ENCODE data around the gene SULT4A1.

The SULT4A1 gene

DNA sequence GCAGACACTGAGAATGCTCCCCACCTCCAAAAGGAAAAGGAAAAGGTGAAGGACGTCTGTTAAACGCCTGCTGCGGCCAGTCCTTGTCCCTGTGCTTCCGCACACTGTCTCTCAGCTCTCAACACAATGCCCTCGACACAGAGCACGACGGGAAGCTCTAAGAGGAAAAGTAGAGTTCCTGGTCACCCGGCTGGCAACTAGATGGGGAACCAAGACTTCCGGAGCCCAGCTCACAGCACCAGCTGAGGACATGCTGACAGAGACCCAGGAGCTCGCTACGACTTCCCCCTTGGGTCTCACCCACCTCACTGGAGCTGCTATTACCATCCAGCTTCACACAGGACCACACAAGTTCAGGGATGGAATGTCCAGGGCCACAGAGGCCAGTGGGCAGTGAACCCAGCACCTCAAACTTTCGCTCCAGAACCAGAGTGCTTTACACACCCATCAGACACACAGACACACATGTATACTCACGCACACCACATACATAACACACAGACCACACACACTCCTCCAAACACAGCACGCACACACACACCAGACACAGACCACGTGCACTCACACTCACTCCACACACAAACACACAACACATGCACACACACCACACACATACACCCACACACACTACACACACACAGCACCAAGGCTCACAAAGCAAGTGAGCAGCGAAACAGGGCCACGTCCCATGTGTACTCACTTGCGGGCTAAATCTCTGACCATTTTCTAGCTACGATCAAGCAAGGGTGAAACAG lies 9.6 kb downstream of the SULT4A1 start:
- Histone ChIP-seq H3K36me3 (ENCODE audit: control insufficient read depth, insufficient read depth, low read length) (no peaks in the 10 kb centered on the region), H3K27me3 (replicated peaks; ENCODE audit: control insufficient read depth, insufficient read depth, low read length) (no peaks in the 10 kb centered on the region; the same call in 1 of the 2 replicates), H3K4me3 (replicated peaks; ENCODE audit: low read depth, low read length) (no peak overlapping the region)
- DNase-seq (ENCODE audit: extremely low read depth, insufficient read length) = no peak
- TF ChIP-seq, protein P1, sequence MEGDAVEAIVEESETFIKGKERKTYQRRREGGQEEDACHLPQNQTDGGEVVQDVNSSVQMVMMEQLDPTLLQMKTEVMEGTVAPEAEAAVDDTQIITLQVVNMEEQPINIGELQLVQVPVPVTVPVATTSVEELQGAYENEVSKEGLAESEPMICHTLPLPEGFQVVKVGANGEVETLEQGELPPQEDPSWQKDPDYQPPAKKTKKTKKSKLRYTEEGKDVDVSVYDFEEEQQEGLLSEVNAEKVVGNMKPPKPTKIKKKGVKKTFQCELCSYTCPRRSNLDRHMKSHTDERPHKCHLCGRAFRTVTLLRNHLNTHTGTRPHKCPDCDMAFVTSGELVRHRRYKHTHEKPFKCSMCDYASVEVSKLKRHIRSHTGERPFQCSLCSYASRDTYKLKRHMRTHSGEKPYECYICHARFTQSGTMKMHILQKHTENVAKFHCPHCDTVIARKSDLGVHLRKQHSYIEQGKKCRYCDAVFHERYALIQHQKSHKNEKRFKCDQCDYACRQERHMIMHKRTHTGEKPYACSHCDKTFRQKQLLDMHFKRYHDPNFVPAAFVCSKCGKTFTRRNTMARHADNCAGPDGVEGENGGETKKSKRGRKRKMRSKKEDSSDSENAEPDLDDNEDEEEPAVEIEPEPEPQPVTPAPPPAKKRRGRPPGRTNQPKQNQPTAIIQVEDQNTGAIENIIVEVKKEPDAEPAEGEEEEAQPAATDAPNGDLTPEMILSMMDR (IDR thresholded peaks at IDR 0.05; ENCODE audit: insufficient read depth, low read length, poor library complexity, severe bottlenecking) = no peak

DNA sequence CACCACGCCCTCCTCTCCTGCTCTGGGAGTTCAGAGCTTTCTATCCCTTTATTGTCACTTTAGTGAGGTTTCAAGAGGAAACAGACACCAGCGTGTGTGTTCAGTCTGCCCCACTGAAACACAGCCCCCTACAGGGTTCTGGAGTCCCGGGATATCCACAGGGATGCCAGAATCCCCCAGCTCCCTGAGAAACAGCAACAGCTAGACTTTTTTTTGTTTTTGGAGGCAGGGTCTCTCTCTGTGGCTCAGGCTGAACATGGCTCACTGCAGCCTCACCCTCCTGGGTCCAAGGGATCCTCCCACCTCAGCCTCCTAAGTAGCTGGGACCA lies 10.4 kb downstream of the SULT4A1 start:
- Histone ChIP-seq H3K27me3 (replicated peaks; ENCODE audit: control insufficient read depth, insufficient read depth, low read length) (no peaks in the 10 kb centered on the region; the same call in 1 of the 2 replicates), H3K36me3 (ENCODE audit: control insufficient read depth, insufficient read depth, low read length) (no peaks in the 10 kb centered on the region), H3K4me3 (replicated peaks; ENCODE audit: low read depth, low read length) (no peak overlapping the region)
- DNase-seq (ENCODE audit: extremely low read depth, insufficient read length) = no peak
- TF ChIP-seq, protein P1 (IDR thresholded peaks at IDR 0.05; ENCODE audit: insufficient read depth, low read length, poor library complexity, severe bottlenecking) = no peak

DNA sequence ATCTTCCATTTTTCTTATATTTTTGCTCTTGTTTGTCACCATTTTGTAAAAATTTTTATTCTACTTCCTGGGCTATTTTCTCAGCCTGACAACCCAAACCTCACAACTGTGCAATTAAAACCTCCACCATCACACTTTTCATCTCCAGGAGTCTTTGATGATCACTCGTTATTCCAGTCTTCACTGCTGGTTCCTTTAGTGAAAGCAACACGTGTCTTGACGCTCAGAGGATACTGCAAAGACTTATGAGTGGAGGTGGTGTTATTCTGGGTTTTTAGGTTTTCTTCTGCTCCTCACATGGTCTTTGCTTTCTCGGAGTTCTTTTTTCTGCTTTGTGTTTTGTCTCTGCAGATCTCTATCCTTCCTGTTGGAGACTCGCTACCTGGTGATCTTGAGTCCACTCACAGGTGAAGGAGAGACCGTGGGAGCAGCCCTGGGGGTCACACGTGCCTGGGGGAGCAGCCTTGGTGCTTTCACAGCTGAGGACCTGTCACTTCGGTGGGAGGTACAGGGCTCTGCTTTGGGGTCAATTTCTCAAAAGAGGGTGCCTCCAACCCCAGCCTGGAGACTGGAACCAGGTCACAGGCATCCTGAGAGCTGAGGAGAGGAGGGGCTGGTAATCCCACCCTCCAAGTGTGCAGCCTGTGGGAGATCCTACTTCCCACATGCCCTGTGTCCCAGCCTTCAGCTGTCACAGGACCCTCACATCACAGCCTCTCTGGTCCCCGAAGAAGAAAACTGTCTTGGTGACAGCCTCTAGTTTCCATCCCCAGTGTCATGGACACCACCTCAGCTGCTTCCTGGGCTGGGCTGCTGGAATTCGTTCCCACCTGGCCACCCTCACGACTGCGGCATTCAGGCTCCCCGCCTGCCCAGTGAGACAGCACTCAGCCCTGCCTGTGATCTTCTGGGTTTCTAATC lies 11.0 kb downstream of the SULT4A1 start:
- Histone ChIP-seq H3K4me3 (replicated peaks; ENCODE audit: low read depth, low read length) (no peak overlapping the region), H3K27me3 (replicated peaks; ENCODE audit: control insufficient read depth, insufficient read depth, low read length) (no peaks in the 10 kb centered on the region; the same call in 1 of the 2 replicates), H3K36me3 (ENCODE audit: control insufficient read depth, insufficient read depth, low read length) (no peaks in the 10 kb centered on the region)
- TF ChIP-seq, protein P1 (IDR thresholded peaks at IDR 0.05; ENCODE audit: insufficient read depth, low read length, poor library complexity, severe bottlenecking) = no peak
- DNase-seq (ENCODE audit: extremely low read depth, insufficient read length) = no peak

DNA sequence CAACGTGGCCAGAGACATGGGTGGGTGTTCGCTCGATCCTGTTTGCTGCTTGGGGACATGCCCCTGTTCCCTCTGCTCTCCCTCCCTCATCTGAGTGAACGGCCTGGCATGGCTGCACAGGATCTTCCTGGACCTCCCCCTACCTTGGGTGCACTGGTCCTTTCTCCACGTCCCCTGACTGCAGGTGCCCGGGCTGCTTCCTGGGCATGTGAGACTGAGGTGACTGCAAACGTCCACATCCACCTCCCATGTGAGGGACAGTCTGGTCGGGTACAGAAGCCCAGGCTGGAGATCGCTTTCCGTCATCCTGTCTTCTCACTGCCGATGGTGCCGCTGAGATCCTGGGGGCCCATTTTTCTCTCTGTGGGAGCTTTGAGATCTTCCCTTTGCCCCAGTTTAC lies 11.8 kb downstream of the SULT4A1 start:
- TF ChIP-seq, protein P1 (IDR thresholded peaks at IDR 0.05; ENCODE audit: insufficient read depth, low read length, poor library complexity, severe bottlenecking) = no peak
- Histone ChIP-seq H3K27me3 (replicated peaks; ENCODE audit: control insufficient read depth, insufficient read depth, low read length) (no peaks in the 10 kb centered on the region; the same call in 1 of the 2 replicates), H3K4me3 (replicated peaks; ENCODE audit: low read depth, low read length) (no peak overlapping the region), H3K36me3 (ENCODE audit: control insufficient read depth, insufficient read depth, low read length) (no peaks in the 10 kb centered on the region)
- DNase-seq (ENCODE audit: extremely low read depth, insufficient read length) = no peak

DNA sequence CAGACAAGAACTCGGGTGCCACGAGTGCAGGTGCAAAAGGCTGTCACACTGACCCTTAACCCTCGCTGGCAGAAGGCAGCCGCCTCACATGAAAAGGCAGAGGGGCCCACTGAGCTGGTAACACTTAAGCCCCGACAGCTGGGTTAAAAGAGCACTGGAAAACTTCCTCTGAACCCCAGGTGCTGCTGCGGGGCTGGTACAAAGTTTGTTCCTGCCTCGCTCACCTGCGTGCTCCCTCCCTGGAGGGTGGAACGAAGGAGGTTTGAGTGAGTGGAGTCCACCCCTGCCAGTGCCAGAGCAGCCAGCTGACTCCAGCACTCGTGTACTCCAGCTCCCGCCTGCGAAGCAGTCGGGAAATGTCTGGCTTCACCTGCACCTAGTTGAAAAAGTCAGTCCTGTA lies 12.6 kb downstream of the SULT4A1 start:
- TF ChIP-seq, protein P1 (IDR thresholded peaks at IDR 0.05; ENCODE audit: insufficient read depth, low read length, poor library complexity, severe bottlenecking) = no peak
- DNase-seq (ENCODE audit: extremely low read depth, insufficient read length) = no peak

More for the DNA sequence above, 12.6 kb downstream of the SULT4A1 start:
- Histone ChIP-seq H3K27me3 (replicated peaks; ENCODE audit: control insufficient read depth, insufficient read depth, low read length) (no peaks in the 10 kb centered on the region; the same call in 1 of the 2 replicates), H3K4me3 (replicated peaks; ENCODE audit: low read depth, low read length) (no peak overlapping the region), H3K36me3 (ENCODE audit: control insufficient read depth, insufficient read depth, low read length) (no peaks in the 10 kb centered on the region)
